Measurements from ENCODE around the gene CGREF1.
"Not testable (repeated sequence)": the region's sequence is repeated elsewhere in the genome, so short reads cannot be mapped to it uniquely, and the experiment has no call there.

CGREF1 gene

DNA sequence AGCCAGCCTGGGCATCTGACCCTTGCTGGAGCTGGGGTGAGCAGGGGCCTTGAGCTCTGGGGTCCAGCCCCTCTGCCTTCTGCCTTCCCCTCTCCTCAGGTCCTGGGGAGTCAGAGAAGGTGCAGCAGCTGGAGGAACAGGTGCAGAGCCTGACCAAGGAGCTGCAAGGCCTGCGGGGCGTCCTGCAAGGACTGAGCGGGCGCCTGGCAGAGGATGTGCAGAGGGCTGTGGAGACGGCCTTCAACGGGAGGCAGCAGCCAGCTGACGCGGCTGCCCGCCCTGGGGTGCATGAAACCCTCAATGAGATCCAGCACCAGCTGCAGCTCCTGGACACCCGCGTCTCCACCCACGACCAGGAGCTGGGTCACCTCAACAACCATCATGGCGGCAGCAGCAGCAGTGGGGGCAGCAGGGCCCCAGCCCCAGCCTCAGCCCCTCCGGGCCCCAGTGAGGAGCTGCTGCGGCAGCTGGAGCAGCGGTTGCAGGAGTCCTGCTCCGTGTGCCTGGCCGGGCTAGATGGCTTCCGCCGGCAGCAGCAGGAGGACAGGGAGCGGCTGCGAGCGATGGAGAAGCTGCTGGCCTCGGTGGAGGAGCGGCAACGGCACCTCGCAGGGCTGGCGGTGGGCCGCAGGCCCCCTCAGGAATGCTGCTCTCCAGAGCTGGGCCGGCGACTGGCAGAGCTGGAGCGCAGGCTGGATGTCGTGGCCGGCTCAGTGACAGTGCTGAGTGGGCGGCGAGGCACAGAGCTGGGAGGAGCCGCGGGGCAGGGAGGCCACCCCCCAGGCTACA, 36.8 kb downstream of the CGREF1 start:
- DNase-seq: no peak
- in situ Hi-C loops (cut with HindIII; ENCODE audit: low pct_ligation_motif_present, low pct_unique_long_range_greater_than_20kb, low sequenced_read_pairs): no loop called here

- in situ Hi-C loops (cut with HindIII; ENCODE audit: low pct_ligation_motif_present, low pct_unique_long_range_greater_than_20kb, low sequenced_read_pairs): no loop called here
Observed at GRCh38 chr2:27080603-27080936, 38.4 kb downstream of the CGREF1 start.

GRCh38 chr2:27080140-27080469, 38.8 kb downstream of the CGREF1 start:
- no peak for DNase-seq
- in situ Hi-C loops (cut with HindIII; ENCODE audit: low pct_ligation_motif_present, low pct_unique_long_range_greater_than_20kb, low sequenced_read_pairs): no loop called here

More at GRCh38 chr2:27080603-27080936, 38.4 kb downstream of the CGREF1 start:
- DNase-seq: no peak

- DNase-seq: no peak
- in situ Hi-C loops (cut with HindIII; ENCODE audit: low pct_ligation_motif_present, low pct_unique_long_range_greater_than_20kb, low sequenced_read_pairs): no loop called here
Observed at GRCh38 chr2:27079233-27080139, 39.4 kb downstream of the CGREF1 start.

DNA sequence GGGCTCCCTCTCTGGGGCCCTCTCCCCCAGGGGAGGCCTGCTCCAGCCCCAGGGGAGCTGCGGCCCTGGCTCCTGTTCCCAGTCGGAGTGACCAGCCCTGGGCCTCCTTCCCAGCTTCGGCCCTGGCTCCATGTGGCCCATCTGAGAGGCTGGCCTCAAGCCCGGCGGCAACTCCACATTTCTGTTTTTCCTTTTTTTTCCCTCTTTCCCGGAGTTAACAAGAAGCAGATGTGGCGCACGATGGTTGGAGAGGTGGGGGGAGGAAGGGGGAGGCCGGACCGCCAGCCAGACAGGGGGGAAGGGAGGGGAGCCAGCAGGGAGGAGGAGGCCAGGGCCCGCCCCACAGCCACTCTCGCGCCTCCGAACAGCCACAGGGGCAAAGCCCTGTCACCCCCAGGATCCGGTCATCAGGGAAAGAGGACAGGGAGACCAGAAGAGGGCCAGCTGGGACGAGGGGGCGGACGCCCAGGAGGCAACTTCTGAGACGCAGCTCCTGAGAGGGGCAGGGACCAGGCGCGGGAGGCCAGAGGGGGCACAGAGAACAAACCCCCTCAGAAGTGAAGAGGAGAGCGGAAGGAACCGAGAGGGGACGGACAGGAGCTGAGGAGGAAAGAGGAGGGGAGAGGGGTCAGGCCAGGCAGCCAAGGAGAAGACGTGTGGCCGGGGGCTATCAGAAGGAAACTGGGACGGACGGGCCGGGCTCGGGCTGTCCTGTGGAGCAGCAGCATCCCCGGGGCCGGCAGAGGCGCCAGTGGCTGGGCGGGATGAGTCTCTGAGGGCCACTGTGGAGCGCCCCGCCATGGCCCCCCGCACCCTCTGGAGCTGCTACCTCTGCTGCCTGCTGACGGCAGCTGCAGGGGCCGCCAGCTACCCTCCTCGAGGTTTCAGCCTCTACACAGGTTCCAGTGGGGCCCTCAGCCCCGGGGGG, 40.4 kb downstream of the CGREF1 start, which contains the start of gene EMILIN1:
Gene EMILIN1, plus strand, starts transcription at position 349 of the 928 bp plus-strand sequence. Its CDS starts 451 bp downstream, at position 800.
- in situ Hi-C loops (cut with HindIII; ENCODE audit: low pct_ligation_motif_present, low pct_unique_long_range_greater_than_20kb, low sequenced_read_pairs): no loop called here
- DNase-seq: no peak

GRCh38 chr2:27077231-27077630, 41.7 kb downstream of the CGREF1 start:
- in situ Hi-C loops (cut with HindIII; ENCODE audit: low pct_ligation_motif_present, low pct_unique_long_range_greater_than_20kb, low sequenced_read_pairs): no loop called here
- DNase-seq: no peak

DNA sequence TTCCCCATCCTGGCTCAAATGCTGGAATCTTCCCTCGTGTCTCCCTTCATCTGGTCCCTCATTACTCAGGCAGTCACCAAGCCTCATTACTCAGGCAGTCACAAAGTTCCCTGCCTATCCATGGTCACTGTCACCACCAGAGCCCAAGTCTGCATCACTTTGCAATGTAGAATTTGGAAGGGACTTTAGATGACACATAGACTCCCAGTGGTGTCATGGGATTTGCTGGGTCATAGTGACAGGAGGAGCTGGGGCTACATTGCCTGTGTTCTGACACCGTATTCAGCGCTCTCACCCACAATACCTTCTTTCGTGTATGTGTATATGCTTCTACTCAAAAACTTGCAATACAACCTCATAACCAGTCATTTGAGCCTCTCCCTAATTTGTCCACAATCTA, 42.6 kb downstream of the CGREF1 start:
- DNase-seq: no peak
- in situ Hi-C loops (cut with HindIII; ENCODE audit: low pct_ligation_motif_present, low pct_unique_long_range_greater_than_20kb, low sequenced_read_pairs): no loop called here

DNA sequence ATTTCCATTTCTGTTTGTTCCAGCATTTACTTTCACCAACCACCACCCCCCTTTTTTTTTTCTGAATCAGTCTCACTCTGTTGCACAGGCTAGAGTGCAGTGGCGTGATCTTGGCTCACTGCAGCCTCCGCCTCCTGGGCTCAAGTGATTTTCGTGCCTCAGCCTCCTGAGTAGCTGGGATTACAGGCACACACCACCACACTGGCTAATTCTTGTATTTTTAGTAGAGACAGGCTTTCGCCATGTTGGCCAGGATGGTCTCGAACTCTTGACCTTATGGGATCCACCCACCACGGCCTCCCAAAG, 43.4 kb downstream of the CGREF1 start:
- DNase-seq; in situ Hi-C loops (cut with HindIII; ENCODE audit: low pct_ligation_motif_present, low pct_unique_long_range_greater_than_20kb, low sequenced_read_pairs): not testable (repeated sequence)

GRCh38 chr2:27074738-27075565, 44.0 kb downstream of the CGREF1 start:
- in situ Hi-C loops (cut with HindIII; ENCODE audit: low pct_ligation_motif_present, low pct_unique_long_range_greater_than_20kb, low sequenced_read_pairs): no loop called here
- DNase-seq: no peak

- in situ Hi-C loops (cut with HindIII; ENCODE audit: low pct_ligation_motif_present, low pct_unique_long_range_greater_than_20kb, low sequenced_read_pairs): no loop called here
- DNase-seq: no peak
Observed at GRCh38 chr2:27073782-27074181, 45.1 kb downstream of the CGREF1 start.

GRCh38 chr2:27072920-27073319, 46.0 kb downstream of the CGREF1 start:
- in situ Hi-C loops (cut with HindIII; ENCODE audit: low pct_ligation_motif_present, low pct_unique_long_range_greater_than_20kb, low sequenced_read_pairs): no loop called here
- no peak for DNase-seq

DNA sequence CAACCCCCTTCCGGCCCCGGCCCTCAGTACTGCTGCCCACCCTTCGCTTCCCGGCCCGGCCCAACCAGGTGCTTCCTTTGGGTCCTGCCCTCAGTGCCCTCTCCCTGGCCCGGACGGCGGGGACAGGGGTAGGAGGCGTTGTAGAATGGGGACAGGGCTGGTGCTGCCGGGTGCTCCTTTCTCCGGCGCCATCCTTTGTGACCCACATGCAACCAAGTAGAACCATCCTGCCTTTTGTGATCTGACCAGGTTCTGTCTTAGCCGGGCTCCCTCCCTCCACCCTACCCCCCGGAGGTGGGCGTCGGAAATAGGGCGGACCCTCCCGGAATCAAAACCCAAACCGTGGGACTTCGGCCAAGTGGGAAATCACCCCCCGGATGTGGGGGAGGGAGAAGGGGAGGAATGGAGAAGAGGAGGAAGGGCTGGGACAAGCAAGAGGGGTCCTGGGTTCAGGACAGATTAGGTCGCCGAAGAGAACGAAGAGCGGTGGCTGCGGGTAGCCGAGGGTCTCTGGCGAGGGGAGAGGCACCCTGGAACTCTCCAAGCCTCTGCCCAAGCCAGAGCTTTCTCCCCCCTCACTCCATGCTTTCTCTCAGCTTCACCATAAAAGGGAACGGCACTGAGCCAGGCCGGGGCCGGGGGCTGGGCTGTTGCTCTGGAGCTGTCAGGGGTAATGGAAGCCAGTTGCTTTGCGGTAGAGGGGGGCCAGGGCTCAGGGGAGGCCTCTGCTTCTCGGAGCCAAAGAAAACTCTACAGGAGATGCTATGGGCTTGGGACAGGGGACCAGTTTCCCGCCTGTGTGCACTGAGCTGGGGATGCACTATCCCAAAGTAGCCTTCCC, 46.7 kb downstream of the CGREF1 start:
- in situ Hi-C loops (cut with HindIII; ENCODE audit: low pct_ligation_motif_present, low pct_unique_long_range_greater_than_20kb, low sequenced_read_pairs): no loop called here

GRCh38 chr2:27071277-27071989, 47.5 kb downstream of the CGREF1 start, which contains the start of gene OST4:
Gene OST4 (minus strand): TSS chr2:27071654.
- in situ Hi-C loops (cut with HindIII; ENCODE audit: low pct_ligation_motif_present, low pct_unique_long_range_greater_than_20kb, low sequenced_read_pairs): no loop called here
- peak; percentile 93 for DNase-seq

More for the DNA sequence above, 46.7 kb downstream of the CGREF1 start:
- DNase-seq: no peak

DNA sequence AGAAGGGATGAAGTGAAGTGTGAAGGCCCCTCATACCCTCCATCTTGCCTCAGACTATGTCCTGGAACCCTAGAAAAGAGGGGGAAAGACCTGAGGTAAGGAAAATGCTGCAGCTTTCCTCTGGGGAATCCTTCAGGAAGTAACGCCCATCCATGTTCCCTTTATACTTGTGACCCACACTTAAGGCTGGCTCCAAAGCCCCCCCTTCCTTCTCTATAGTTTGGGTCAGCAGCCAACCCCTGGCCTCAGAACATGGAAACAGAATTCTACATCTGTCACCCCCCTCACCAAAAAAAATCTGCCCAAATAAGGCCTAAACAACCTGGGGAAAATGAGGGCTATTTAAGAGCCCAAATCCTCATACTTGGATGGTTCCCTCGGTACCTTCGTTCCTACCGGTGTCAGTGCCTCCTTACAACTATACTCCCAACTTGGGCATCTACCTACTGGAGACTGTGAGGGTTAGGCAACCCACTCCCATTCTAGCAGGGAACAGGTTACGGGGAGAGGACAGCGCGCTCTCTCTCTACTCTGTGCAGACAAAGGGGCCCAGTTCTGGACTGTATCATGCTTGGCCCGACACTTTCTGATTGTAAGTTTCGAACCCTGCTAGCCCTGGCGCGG, 48.2 kb downstream of the CGREF1 start:
- in situ Hi-C loops (cut with HindIII; ENCODE audit: low pct_ligation_motif_present, low pct_unique_long_range_greater_than_20kb, low sequenced_read_pairs): no loop called here
- DNase-seq: no peak

- DNase-seq: no peak
- in situ Hi-C loops (cut with HindIII; ENCODE audit: low pct_ligation_motif_present, low pct_unique_long_range_greater_than_20kb, low sequenced_read_pairs): no loop called here
Observed at GRCh38 chr2:27069961-27070618, 48.8 kb downstream of the CGREF1 start.

GRCh38 chr2:27069436-27069835, 49.5 kb downstream of the CGREF1 start:
- in situ Hi-C loops (cut with HindIII; ENCODE audit: low pct_ligation_motif_present, low pct_unique_long_range_greater_than_20kb, low sequenced_read_pairs): no loop called here
- DNase-seq: no peak
